ENCODE data around the gene BRI3BP.
"Not testable (repeated sequence)": the region's sequence is repeated elsewhere in the genome, so short reads cannot be mapped to it uniquely, and the experiment has no call there.

The BRI3BP gene

DNA sequence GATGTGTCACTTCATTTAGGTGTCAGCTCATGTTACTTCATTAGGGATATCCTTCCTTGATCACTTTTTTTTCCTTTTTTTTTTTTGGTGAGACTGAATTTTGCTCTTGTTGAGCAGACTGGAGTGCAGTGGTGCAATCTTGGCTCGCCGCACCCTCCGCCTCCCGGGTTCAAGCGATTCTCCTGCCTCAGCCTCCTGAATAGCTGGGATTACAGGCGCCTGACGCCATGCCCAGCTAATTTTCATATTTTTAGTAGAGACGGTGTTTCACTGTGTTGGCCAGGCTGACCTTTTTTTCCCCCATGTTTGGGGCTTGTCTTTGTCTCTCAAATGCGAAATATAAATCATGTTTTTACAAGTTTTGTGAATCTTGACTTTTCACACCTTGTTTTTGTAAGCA is 62.1 kb downstream of the BRI3BP start:
- no peak overlapping the region for H3K4me3 ChIP-seq (ENCODE audit: low read depth, low read length)
- TF ChIP-seq, protein P1, sequence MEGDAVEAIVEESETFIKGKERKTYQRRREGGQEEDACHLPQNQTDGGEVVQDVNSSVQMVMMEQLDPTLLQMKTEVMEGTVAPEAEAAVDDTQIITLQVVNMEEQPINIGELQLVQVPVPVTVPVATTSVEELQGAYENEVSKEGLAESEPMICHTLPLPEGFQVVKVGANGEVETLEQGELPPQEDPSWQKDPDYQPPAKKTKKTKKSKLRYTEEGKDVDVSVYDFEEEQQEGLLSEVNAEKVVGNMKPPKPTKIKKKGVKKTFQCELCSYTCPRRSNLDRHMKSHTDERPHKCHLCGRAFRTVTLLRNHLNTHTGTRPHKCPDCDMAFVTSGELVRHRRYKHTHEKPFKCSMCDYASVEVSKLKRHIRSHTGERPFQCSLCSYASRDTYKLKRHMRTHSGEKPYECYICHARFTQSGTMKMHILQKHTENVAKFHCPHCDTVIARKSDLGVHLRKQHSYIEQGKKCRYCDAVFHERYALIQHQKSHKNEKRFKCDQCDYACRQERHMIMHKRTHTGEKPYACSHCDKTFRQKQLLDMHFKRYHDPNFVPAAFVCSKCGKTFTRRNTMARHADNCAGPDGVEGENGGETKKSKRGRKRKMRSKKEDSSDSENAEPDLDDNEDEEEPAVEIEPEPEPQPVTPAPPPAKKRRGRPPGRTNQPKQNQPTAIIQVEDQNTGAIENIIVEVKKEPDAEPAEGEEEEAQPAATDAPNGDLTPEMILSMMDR (IDR thresholded peaks at IDR 0.05; ENCODE audit: low read depth, low read length, missing control alignments): no peak
- no peak for DNase-seq (ENCODE audit: low read depth)

DNA sequence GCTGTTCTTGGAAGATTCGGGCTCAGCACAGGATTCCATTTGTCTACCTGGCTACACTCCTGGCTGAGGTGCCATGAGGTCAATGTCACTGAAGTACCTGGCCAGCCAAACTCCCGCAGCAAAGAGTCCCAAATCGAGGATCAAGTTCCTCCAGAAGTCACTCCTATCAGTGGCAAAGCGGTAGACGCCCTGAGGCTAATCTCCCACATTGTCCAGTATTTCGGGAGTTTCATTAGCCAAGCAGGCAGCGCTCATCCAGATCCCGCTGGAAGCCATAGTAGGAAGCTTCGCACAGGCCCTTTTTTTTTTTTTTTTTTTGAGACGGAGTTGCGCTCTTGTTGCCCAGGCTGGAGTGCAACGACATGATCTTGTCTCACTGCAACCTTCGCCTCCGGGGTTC is 62.9 kb downstream of the BRI3BP start:
- no peak overlapping the region for H3K4me3 ChIP-seq (ENCODE audit: low read depth, low read length)
- TF ChIP-seq, protein P1 (IDR thresholded peaks at IDR 0.05; ENCODE audit: low read depth, low read length, missing control alignments): no peak
- DNase-seq (ENCODE audit: low read depth): no peak

DNA sequence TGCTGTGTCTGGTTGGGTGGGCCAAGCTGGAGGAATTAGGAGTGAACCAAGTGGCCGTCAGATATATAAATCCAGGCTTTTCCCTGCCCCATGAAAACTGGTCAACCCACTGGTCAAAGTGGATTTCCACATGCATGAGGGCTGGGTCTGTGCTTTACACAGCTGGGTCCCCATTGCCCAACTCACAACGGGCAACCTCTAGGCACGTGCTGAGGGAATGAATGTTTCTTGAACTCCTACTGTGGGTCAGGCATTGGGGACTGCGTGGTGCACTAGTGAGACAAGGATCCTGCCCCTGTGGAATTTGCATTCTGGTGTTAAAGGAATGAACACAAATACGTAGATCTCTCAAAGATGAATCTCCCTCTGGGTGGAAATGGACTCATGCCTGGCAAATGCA is 64.3 kb downstream of the BRI3BP start:
- TF ChIP-seq, protein P1 (IDR thresholded peaks at IDR 0.05; ENCODE audit: low read depth, low read length, missing control alignments): no peak
- DNase-seq (ENCODE audit: low read depth): no peak
- no peak overlapping the region for H3K4me3 ChIP-seq (ENCODE audit: low read depth, low read length)

DNA sequence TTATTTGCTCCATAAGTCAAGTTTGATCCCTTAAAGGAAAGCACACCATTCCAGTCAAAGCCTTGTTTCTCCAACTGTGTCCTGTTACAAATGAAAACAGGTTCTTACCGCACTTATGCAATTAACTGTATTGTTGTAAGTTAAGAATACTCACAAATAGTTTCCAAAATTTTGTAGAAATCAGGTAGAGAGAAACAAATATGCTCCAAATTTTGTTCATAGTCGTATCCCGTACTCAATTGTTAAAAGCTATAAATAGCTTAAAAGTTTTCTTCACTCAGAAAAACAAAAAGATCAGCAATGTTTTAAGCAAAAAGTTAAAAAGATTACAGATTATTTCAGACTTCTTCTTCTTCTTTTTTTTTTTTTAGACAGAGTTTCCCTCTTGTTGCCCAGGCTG is 67.8 kb downstream of the BRI3BP start:
- no peak for DNase-seq (ENCODE audit: low read depth)
- H3K4me3 ChIP-seq (ENCODE audit: low read depth, low read length): no peak overlapping the region
- TF ChIP-seq, protein P1 (IDR thresholded peaks at IDR 0.05; ENCODE audit: low read depth, low read length, missing control alignments): no peak

DNA sequence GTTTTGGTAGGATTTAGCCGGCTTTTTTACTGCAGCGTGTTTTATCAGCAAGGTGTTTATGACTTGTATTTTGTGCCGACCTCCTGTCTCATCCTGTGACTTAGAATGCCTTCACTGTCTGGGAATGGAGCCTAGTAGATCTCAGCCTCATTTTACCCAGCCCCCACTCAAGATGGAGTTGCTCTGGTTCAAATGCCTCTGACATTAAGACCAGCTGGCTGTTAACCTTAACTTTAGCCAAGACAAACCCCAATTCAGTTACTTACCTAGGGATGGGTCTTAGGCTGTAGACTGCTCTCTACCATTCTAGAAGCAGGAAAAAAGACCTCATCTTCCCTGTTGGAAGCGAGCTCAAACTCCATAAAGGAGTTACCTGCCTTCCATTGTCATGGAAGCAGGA is 70.1 kb downstream of the BRI3BP start:
- H3K4me3 ChIP-seq (ENCODE audit: low read depth, low read length); DNase-seq (ENCODE audit: low read depth): not testable (repeated sequence)

DNA sequence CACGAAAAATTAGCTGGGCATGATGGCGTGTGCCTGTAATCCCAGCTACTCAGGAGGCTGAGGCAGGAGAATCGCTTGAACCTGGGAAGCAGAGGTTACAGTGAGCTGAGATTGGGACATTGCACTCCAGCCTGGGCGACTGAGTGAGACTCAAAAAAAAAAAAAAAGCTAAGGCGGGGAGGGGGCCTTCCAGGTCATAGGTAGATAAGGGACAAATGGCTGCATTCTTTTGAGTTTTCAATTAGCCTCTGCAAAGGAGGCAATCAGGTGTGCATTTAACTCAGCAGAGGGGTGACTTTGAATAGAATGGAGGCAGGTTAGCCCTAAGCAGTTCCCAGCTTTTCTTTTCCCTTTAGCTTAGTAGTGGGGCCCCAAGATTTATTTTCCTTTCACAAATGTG is 71.0 kb downstream of the BRI3BP start:
- TF ChIP-seq, protein P1 (IDR thresholded peaks at IDR 0.05; ENCODE audit: low read depth, low read length, missing control alignments): no peak
- peak overlapping the region; percentile 98 for H3K4me3 ChIP-seq (ENCODE audit: low read depth, low read length)
- DNase-seq (ENCODE audit: low read depth): no peak

DNA sequence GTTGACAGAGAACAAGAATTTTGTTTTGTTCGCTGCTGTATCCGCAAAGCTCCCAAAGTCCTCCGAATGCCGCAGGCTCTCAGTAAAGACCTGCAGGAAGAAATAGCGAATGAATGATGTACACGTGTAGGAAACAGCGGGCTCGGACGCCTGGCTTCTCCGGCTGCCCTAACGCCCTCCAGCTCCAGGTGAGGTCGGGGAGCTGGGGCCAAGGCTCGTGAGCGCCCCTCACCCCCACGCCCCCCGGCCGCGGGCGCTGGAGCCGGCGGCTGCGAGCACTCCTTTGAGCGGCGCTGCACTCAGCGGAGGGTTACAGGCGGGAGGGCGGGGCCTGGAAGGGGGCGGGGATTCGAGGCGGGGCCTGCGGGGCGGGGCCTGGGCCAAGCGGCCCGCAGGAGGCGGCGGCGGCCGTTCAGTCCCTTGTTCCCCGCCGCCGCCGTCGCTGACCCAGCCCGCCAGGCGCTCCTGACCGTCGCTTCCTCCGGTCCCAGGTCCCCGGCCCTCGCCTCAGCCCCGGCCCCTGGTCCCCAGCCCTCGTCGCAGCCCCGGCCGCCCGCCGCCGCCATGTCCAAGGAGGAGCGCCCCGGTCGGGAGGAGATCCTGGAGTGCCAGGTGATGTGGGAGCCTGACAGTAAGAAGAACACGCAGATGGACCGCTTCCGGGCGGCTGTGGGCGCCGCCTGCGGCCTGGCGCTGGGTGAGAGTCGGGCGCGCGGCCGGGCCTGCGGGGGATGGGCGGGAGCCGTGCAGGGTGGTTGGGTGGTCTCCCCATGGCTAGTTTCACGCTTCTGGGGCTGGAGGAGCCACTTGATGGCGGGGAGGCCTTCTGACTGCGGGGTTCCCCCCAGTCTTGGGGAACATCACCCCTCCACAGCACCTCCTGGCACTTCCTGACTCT is 71.8 kb downstream of the BRI3BP start, which contains the start of gene AACS:
AACS (plus strand) TSS at position 415 of the 898 bp plus-strand sequence; CDS start at position 565, 150 bp downstream.
- DNase-seq (ENCODE audit: low read depth): no peak
- peak within 1 kb of the TSS; percentile 98 for H3K4me3 ChIP-seq (ENCODE audit: low read depth, low read length)
- TF ChIP-seq, protein P1 (IDR thresholded peaks at IDR 0.05; ENCODE audit: low read depth, low read length, missing control alignments): no peak

Data from GM12864 (cell line).